HepG2 (cell line): ENCODE measurements around the gene EFCAB11. TPM values are rescaled to one million over a fixed set of nuclear protein-coding genes. Genes with fewer than 3 reads are reported as not detected.

Experiments used
- ATAC-seq: fragments of 200-7000 bp; cut with Tn5 transposase; 3 replicates; pipeline ENCODE4 v1.9.1; 2020; ENCODE audit warnings: mild to moderate bottlenecking, moderate library complexity
- BruUV-seq: library from RNA; stranded (reverse); fragments of 400-500 nt; replicated peaks from 2 replicates; lab custom pipeline; 2021; lab: Mats Ljungman, UMichigan
- CTCF ChIA-PET: fragments of 300-600 bp; formaldehyde crosslinking; extraction: SDS; loops from one replicate; lab custom pipeline; 2021; ENCODE audit warnings: low total read pairs, inconsistent platforms, low intra/inter-chr PET ratio; lab: Yijun Ruan, JAX
- POLR2A ChIA-PET: fragments of 350-600 bp; sonication (Branson Sonifier 250); formaldehyde crosslinking; loops from one replicate; lab custom pipeline; 2020; ENCODE audit warnings: antibody characterized with exemption, inconsistent platforms; lab: Yijun Ruan, JAX
- DNase-seq: peaks from one replicate; pipeline ENCODE4 v3.0.0-alpha.2; 2015; ENCODE audit warnings: low spot score
- FAIRE-seq: peaks from 3 replicates; lab custom pipeline; 2011; peaks lifted over from hg19 to GRCh38; lab: Jason Lieb, UNC
- H2AFZ ChIP-seq: one replicate; pipeline ENCODE4 v1.6.1; 2011; ENCODE audit warnings: low read length, inconsistent platforms
- H3K27ac ChIP-seq: fragments of 300-600 bp; 3 replicates; pipeline ENCODE4 v1.8.0; 2011; ENCODE audit warnings: mixed run types, mild to moderate bottlenecking, mixed read lengths, low read length, inconsistent platforms; ENCODE audit not compliant: insufficient read depth; ENCODE audit errors: extremely low read length
- H3K27me3 ChIP-seq, 2 experiments: fragments of 200-600 bp in 1 of 2; 2 replicates in 1 of 2; 3 replicates in 1 of 2; pipeline versions ENCODE4 v1.6.0 to v1.8.0; 2011; ENCODE audit warnings: low read length in 2 of 2, mild to moderate bottlenecking in 2 of 2, moderate library complexity in 2 of 2, inconsistent platforms in 1 of 2; ENCODE audit not compliant: insufficient read depth in 2 of 2, control insufficient read depth in 1 of 2
- H3K36me3 ChIP-seq, 2 experiments: fragments of 200-600 bp in 1 of 2; replicated peaks in 1 of 2; 2 replicates in 1 of 2; 3 replicates in 1 of 2; pipeline versions ENCODE4 v1.5.1 to v1.8.0; 2011; ENCODE audit warnings: low read length in 2 of 2, inconsistent platforms in 1 of 2; ENCODE audit not compliant: insufficient read depth in 2 of 2, control insufficient read depth in 1 of 2
- H3K4me1 ChIP-seq: 2 replicates; pipeline ENCODE4 v1.5.1; 2012; ENCODE audit warnings: low read length, inconsistent platforms; ENCODE audit not compliant: insufficient read depth
- H3K4me2 ChIP-seq: 2 replicates; pipeline ENCODE4 v1.6.0; 2011; ENCODE audit warnings: low read depth, low read length, inconsistent platforms
- H3K4me3 ChIP-seq, 3 experiments: fragments of 200-600 bp in 1 of 3; sonication (generic), shearing (Covaris generic) in 1 of 3; replicated peaks in 1 of 3; 2 replicates each; pipeline ENCODE4 v1.5.1; 2011 to 2016; ENCODE audit warnings: low read length in 3 of 3, inconsistent platforms in 2 of 3, low read depth in 2 of 3, mild to moderate bottlenecking in 2 of 3, control low read depth in 1 of 3, mixed read lengths in 1 of 3; ENCODE audit not compliant: insufficient read depth in 1 of 3
- H3K79me2 ChIP-seq: one replicate; pipeline ENCODE4 v1.6.1; 2011; ENCODE audit warnings: low read length, inconsistent platforms; ENCODE audit not compliant: insufficient read depth
- H3K9ac ChIP-seq: 2 replicates; pipeline ENCODE4 v1.6.0; 2011; ENCODE audit warnings: mild to moderate bottlenecking, low read depth, low read length, inconsistent platforms; ENCODE audit not compliant: insufficient read depth
- H3K9me3 ChIP-seq: 2 replicates; pipeline ENCODE4 v1.5.1; 2012; ENCODE audit warnings: mild to moderate bottlenecking, low read length
- H4K20me1 ChIP-seq: 2 replicates; pipeline ENCODE4 v1.6.0; 2011; ENCODE audit warnings: inconsistent platforms, mild to moderate bottlenecking, low read length, moderate library complexity; ENCODE audit not compliant: insufficient read depth
- BRD4 ChIP-seq: sonication (generic); formaldehyde crosslinking; IDR thresholded peaks from 2 replicates; pipeline ENCODE4 v1.4.0; 2020; ENCODE audit warnings: missing genetic modification reagents
- DNMT3B ChIP-seq: conservative IDR thresholded peaks from 2 replicates; pipeline ENCODE4 v1.6.1; 2016; ENCODE audit warnings: missing biosample characterization, control low read depth
- GLMP ChIP-seq: sonication (generic); formaldehyde crosslinking; IDR thresholded peaks from 2 replicates; pipeline ENCODE4 v1.9.0; 2021; ENCODE audit warnings: missing genetic modification reagents, mild to moderate bottlenecking, borderline replicate concordance
- KAT2B ChIP-seq: fragments of 150-350 bp; IDR thresholded peaks from 2 replicates; pipeline ENCODE4 v1.6.1; 2014; ENCODE audit warnings: low read depth, low read length, borderline replicate concordance
- MTA3 ChIP-seq: sonication (generic); formaldehyde crosslinking; IDR thresholded peaks from 2 replicates; pipeline ENCODE4 v1.4.0; 2020; ENCODE audit warnings: missing genetic modification reagents
- NR2F2 ChIP-seq: IDR thresholded peaks from 2 replicates; pipeline ENCODE4 v1.6.1; 2012; ENCODE audit warnings: low read depth, inconsistent platforms, borderline replicate concordance
- NR2F6 ChIP-seq, 2 experiments: IDR thresholded peaks; 2 replicates each; pipeline ENCODE4 v1.6.1; 2016; ENCODE audit warnings: antibody characterized with exemption in 1 of 2, mild to moderate bottlenecking in 1 of 2
- SMAD9 ChIP-seq: sonication (generic); formaldehyde crosslinking; IDR thresholded peaks from 2 replicates; pipeline ENCODE4 v1.5.1; 2020; ENCODE audit warnings: mild to moderate bottlenecking, missing genetic modification reagents
- SMARCE1 ChIP-seq: fragments of 450-650 bp; IDR thresholded peaks from 2 replicates; pipeline ENCODE4 v1.6.1; 2017; ENCODE audit warnings: borderline replicate concordance
- XRCC5 ChIP-seq: fragments of 200-400 bp; formaldehyde crosslinking; optimal IDR thresholded peaks from 2 replicates; pipeline ENCODE3; 2017; ENCODE audit warnings: mild to moderate bottlenecking, low read length
- ZFX ChIP-seq: sonication (generic); formaldehyde crosslinking; IDR thresholded peaks from 2 replicates; pipeline ENCODE4 v1.4.0; 2020; ENCODE audit warnings: mild to moderate bottlenecking, low read depth, missing genetic modification reagents, moderate library complexity
- ZNF562 ChIP-seq: sonication (generic); formaldehyde crosslinking; IDR thresholded peaks from 2 replicates; pipeline ENCODE4 v1.8.0; 2022; ENCODE audit warnings: missing genetic modification reagents, borderline replicate concordance
- ZNF678 ChIP-seq: sonication (generic); formaldehyde crosslinking; IDR thresholded peaks from 2 replicates; pipeline ENCODE4 v1.4.0; 2020; ENCODE audit warnings: mild to moderate bottlenecking, missing genetic modification reagents
- WGBS: methylation state at CpG from one replicate; pipeline ENCODE4 v1.1.6; 2017; ENCODE audit warnings: low lambda C conversion rate; 5-methylcytosine and 5-hydroxymethylcytosine counted together
- in situ Hi-C: cut with HindIII; loops from 2 replicates; pipeline ENCODE4 v1.10.0; 2017; ENCODE audit warnings: low pct_unique_long_range_greater_than_20kb; ENCODE audit not compliant: extremely low pct_ligation_motif_present
- intact Hi-C: fragments of 100-400 bp; cut with micrococcal nuclease; formaldehyde crosslinking; loops from one replicate; pipeline ENCODE4 v1.10.0; 2022; ENCODE audit not compliant: unreplicated experiment
- polyA plus RNA-seq, 8 experiments: library from polyadenylated mRNA; depleted of rRNA in 3 of 8; stranded (reverse) in 7 of 8; unstranded in 1 of 8; fragments of >200 nt; fragmentation: Illumina TruSeq in 4 of 8; extraction: Trizol in 4 of 8; gene quantifications; 2 replicates each; pipeline versions ENCODE4 v1.2.1 to v1.2.3, GENCODE V29; 2011 to 2016; ENCODE audit warnings: low read depth in 4 of 8, missing spikeins in 1 of 8, mixed read lengths in 1 of 8; ENCODE audit not compliant: insufficient read depth in 1 of 8
- total RNA-seq, 5 experiments: library from RNA; depleted of rRNA; stranded (reverse); fragments of >200 nt; fragmentation: Illumina TruSeq; extraction: Trizol; gene quantifications; 2 replicates each; pipeline ENCODE4 v1.2.3, GENCODE V29; 2016; ENCODE audit warnings: low read depth in 1 of 5

Gene EFCAB11
- total and polyA plus RNA-seq, 2 of the 13 experiments (the other 11 are each of a cell fraction or from before 2014, with no cell fraction given): 8.2 to 31.5 TPM

DNA sequence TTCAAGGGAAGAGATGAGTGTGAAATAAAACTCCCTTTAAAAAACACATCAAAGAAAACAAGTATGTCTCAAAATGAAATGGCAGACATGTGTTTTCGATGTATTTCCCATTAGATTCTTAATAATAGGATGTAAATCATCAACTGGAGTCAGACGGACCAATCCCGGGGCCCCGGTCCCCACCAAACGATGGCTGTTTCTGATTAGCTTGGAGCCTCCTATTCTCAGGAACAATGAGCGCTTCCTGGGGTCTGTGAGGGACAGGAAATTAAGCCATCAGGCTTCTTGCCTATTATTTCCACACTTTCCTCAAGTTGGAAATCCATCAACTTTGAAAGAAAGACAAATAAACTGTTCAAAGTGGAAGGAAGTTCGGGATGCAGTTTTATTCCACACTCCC, 179.4 kb downstream of the EFCAB11 start:
- TF ChIP-seq ZNF562 (no peak), ZNF678 (CRISPR knock-in tag) (no peak), KAT2B (no peak), DNMT3B (CRISPR knock-in tag) (no peak), GLMP (no peak), NR2F2 (no peak), XRCC5 (no peak), ZFX (CRISPR knock-in tag) (no peak), MTA3 (CRISPR knock-in tag) (no peak), NR2F6 (IDR thresholded peaks at IDR 0.05) (no peak), NR2F6 (CRISPR knock-in tag; IDR thresholded peaks at IDR 0.05) (no peak), SMARCE1 (no peak), SMAD9 (CRISPR knock-in tag) (no peak), BRD4 (CRISPR knock-in tag) (no peak)
- 76% methylated on average over 7 of the region's 7 CpGs for WGBS
- no peaks in the 10 kb centered on the region for H3K36me3 ChIP-seq
- intact Hi-C loops (loop anchor here (10.0 kb wide), 3 partner anchors 140 to 360 kb away; partner anchors contain the start of gene FOXN3), in situ Hi-C loops (no loop called here)
- POLR2A ChIA-PET: no interaction called here
- no peak overlapping the region for H3K4me2 ChIP-seq
- BruUV-seq: no TSS peak
- no peak overlapping the region for H3K27ac ChIP-seq
- no peaks in the 10 kb centered on the region for H3K27me3 ChIP-seq
- H3K9me3 ChIP-seq: no peaks in the 10 kb centered on the region
- no peak for FAIRE-seq
- peaks cover 45% of the 10 kb centered on the region for H3K4me1 ChIP-seq
- DNase-seq: no peak
- H4K20me1 ChIP-seq: no peaks in the 10 kb centered on the region
- no peak overlapping the region for H3K4me3 ChIP-seq
- no peak overlapping the region for H2AFZ ChIP-seq
- CTCF ChIA-PET: no interaction called here
- no peak overlapping the region for H3K9ac ChIP-seq
- no peak for ATAC-seq
- H3K79me2 ChIP-seq: no peaks in the 10 kb centered on the region
